ENCODE data around the gene FAM174B.
A peak's percentile ranks its signal among the peaks of the same experiment; 100 is the strongest.

The FAM174B gene

DNA sequence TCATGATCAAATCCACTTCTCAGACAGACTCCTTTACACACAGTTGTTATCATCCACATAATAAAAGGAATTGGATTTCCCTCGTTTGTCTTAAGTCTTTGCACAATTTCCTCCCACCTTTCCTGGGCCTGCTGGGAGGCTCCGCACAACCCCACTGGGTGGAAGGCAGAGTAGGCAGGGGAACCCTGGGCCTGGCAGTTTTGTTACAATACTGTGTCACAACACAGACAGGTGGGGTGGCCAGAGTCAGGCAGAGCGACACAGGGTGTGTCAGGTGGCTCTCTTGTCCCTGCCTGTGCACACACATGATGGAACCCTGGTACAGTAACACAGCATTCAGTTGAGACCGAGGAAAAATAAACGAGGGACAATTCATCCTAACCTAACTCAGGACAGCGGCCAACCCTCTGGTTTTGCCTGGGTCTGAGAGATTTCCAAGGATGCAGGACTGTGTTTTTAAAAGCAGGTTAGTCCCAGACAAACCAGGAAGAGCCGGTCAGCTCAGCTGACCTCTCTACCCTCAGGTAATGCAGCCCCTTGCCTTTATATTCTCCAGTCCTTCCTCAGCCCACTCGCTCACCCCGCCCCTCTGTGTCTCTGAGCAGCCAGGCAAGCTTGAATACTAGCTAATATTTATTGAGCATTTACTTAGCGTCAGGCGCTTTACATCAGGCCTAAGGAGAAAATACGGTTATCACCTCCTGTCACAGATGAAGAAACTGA, 8.8 kb upstream of the FAM174B start:
- no peak for DNase-seq

GRCh38 chr15:92663250-92663951, 7.8 kb upstream of the FAM174B start:
- DNase-seq = peak; percentile 46

- DNase-seq = no peak
Measured at GRCh38 chr15:92662762-92663161, 7.2 kb upstream of the FAM174B start.

GRCh38 chr15:92661956-92662355, 6.4 kb upstream of the FAM174B start:
- DNase-seq = no peak

- DNase-seq = no peak
Measured at GRCh38 chr15:92661069-92661468, 5.5 kb upstream of the FAM174B start.

DNA sequence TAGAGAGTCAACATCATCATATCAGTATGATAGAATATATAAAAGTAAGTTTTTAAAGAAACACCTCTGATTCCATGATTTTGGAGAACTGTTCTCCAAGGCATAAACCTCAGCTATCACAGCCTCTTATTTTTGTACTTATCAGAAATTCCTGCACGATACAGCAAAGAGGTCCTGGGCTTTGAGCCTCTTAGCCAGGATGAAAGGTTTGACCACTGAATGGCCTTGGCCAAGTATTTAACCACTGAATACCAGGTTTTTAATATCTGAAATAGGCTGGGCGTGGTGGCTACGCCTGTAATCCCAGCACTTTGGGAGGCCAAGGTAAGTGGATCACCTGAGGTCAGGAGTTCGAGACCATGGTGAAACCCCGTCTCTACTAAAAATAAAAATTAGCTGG, 1.9 kb upstream of the FAM174B start:
- DNase-seq = no peak

DNA sequence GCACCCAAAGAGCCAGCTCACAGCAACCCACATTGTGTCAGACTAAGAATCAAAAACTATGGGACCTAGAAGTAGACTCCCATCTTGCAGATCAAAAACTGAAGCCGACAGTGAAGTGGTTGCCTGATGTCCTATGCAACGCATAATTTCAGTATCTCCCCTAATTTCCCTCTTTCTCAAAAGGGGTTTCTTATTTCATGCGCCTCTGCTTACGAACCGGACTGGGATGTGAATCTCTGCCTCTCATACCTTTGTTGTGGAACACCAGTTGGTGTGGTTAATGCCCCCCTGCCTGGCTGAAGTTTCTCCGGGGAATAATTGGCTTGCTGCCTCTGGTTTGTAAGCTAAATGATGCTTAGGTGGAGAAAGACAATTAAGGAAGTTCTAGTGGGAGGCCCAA, 514 bp upstream of the FAM174B start:
- no peak for DNase-seq

GRCh38 chr15:92654662-92655061, 913 bp downstream of the FAM174B start:
- no peak for DNase-seq

GRCh38 chr15:92653836-92654539, 1.6 kb downstream of the FAM174B start:
- no peak for DNase-seq

GRCh38 chr15:92653366-92653765, 2.2 kb downstream of the FAM174B start:
- DNase-seq = no peak

DNA sequence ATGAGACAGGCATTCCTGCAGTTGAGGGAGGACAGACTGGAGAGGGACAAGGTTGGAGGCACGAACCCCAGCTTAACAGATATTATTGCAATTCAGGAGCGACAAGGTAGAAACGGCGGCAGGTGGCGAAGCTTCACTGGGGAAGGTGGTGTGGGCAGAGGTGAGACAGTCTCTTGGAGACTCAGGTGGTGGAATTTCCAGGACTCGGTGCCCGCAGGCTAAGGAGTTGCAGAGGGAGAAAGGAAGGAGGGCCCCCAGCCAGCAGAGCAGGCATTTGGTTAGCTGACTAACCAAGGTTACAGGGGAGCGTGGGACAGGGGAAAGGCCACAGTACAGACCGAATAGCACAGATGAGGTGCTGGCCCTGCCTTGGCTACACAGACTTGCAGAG, 3.0 kb downstream of the FAM174B start:
- DNase-seq = no peak

GRCh38 chr15:92651877-92652575, 3.5 kb downstream of the FAM174B start:
- DNase-seq = no peak

- no peak for DNase-seq
Measured at GRCh38 chr15:92650966-92651365, 4.6 kb downstream of the FAM174B start.

DNA sequence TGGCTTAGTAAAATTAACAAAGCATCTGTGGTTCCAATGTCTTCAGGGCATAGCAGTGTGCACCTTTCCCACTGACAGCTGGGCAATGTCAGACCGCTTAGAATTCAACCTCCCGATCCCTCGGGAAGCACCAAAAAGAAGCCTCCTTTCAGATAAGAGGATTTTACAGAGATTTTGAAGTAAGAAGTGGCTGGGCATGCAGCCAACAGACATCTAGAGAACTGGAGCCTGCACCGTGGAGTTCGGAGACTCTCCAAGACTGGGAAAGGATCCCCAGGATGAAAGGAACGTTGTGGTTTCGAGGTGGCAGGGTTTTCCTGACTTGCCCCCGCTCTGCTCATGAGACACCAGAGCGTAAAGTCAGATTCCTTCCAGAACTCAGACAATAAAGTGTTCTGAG, 5.3 kb downstream of the FAM174B start:
- DNase-seq = no peak

GRCh38 chr15:92648190-92648875, 7.2 kb downstream of the FAM174B start:
- no peak for DNase-seq

GRCh38 chr15:92647467-92648163, 8.0 kb downstream of the FAM174B start:
- no peak for DNase-seq

DNA sequence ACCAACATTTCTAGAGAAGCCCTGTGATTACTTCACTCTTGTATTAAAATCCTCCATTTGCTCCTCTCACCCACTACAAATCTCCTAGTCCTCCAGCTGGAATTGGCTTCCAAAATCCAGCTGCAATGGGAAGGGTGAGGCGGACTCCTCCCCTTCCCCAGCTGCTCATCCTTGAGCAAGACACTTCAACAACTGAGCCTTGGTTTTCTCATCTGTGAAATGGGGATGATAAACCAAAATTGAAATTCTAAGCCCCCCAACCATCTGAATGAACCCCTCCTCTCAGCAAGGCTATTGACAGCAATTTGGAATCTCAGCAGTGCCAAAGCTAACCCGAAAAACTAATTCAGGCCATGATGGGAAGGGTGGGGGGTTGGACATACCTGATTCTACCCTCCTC, 9.4 kb downstream of the FAM174B start:
- no peak for DNase-seq

DNA sequence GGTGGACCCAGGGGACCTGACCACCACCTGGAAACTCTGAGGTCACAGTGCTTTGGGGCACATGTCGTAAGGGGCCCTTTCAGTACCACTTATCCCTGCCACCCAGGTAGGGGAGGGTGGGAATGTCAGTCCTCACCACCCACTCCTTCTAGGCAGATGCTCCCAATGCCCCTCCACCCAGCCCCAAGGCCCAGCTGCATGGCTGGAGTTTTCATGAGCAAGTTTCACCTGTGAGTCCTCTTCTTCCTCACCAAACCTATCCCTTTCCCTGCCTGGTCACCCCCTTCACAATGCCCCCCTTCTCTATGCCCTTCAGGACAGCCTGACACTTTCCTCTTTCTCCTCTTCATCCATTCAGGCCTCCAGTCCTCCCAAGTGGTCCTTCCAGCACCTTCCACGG, 9.8 kb downstream of the FAM174B start:
- DNase-seq = no peak

DNA sequence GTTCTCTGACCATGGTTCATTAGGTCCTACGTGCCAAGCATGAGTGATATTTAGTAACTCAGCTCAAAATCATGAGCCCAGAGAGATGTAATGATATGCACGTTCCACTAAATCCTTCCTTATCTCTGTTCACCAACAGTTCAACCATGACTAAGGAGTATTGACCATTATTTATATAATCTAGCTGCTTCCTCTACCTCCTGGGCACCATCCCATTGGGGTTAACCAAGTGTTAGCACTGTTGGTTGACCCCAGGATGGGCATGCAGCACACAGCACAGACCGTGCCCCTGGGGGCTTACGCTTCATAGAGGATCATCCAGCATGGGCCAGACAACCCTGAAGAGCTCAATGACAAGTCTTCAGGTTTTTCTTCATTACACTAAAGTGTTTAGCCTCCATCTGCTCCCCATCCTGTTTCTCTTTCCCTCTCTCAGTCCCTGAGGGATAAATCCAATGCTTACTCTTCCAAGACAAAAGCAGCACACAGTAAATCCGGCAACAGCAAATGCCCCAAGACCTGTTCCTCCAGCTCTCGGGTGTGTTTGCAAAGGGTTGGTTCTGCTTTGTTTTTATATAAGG, 10.4 kb downstream of the FAM174B start:
- no peak for DNase-seq

DNA sequence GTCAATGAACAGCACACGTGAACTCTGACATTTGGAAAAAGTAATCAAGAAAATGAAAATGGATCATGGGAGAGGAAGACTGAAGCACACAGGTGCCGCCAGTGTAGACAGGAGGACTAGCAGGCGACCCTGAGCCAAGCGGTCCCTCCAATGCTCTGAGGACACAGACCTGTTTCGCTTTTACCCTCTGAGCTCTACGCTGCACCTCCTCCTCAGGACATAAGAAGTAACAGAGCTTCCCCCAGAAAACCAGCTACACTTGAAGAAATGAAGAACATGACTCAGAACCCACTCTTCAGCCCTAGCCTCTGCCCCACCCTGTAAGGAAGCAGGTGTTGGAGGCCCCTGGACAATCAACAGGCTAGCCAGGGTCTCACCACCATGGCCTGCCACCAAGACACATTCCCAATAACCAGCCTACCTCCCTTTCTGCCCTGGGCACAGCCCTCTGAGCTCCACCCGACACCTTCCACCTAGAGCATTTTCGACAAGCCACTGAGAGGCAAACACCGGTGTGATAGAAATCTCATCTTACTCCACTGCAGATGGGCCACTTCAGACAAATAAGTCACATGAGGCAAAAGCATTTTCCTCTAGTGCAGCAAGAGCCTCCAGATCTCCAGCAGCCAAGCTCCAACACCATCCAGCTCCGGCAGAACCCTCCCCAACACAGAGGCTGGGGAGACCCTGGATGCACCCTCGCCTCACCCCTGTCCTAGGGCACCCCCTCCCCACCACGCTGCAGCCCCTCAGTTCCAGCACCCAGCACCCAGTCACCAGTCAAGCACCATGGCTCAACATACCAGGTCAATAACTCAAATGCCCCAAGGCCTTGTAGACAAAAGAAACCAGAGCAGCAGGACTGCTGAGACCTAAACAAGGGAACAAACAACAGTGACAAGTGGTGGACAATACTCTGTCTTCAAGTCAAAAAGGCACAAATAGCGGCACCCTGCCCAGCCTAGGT, 11.4 kb downstream of the FAM174B start:
- no peak for DNase-seq
